Vagina (tissue), 2 donors: ENCODE data around the gene TBL1XR1. TPM values are rescaled to one million over a fixed set of nuclear protein-coding genes. Genes with fewer than 3 reads are reported as not detected.
"Not testable (repeated sequence)": the region's sequence is repeated elsewhere in the genome, so short reads cannot be mapped to it uniquely, and the experiment has no call there.

Experiments
- DNase-seq, 2 donors: peaks; one replicate each; pipeline ENCODE4 v3.0.0-alpha.2; 2017; ENCODE audit errors: extremely low spot score in 2 of 2
- H3K27ac ChIP-seq: fragments of 200-600 bp; sonication (generic); one replicate; pipeline ENCODE4 v1.5.1; 2019
- H3K27me3 ChIP-seq: fragments of 200-600 bp; sonication (generic); one replicate; pipeline ENCODE4 v1.5.1; 2019
- H3K36me3 ChIP-seq, 2 donors: fragments of 200-600 bp; sonication (generic); one replicate each; pipeline ENCODE4 v1.5.1; 2017 to 2019
- H3K4me1 ChIP-seq: fragments of 200-600 bp; sonication (generic); one replicate; pipeline ENCODE4 v1.5.1; 2019
- H3K4me3 ChIP-seq, 2 donors: fragments of 200-600 bp; sonication (generic); 1 replicate in 1 of 2; 2 replicates in 1 of 2; pipeline ENCODE4 v1.5.1; 2016 to 2019
- H3K9me3 ChIP-seq: fragments of 200-600 bp; sonication (generic); one replicate; pipeline ENCODE4 v1.5.1; 2019
- POLR2A ChIP-seq, 2 donors: fragments of 450-650 bp; IDR thresholded peaks; one replicate each; pipeline ENCODE4 v1.6.1; 2017; ENCODE audit warnings: antibody characterized with exemption in 2 of 2, mild to moderate bottlenecking in 2 of 2, moderate library complexity in 2 of 2
- POLR2AphosphoS5 ChIP-seq, 2 donors: sonication (generic); formaldehyde crosslinking; IDR thresholded peaks; one replicate each; pipeline ENCODE4 v1.9.0; 2017; ENCODE audit warnings: antibody characterized with exemption in 2 of 2, mild to moderate bottlenecking in 2 of 2, low read depth in 1 of 2; ENCODE audit not compliant: insufficient read depth in 1 of 2
- intact Hi-C: fragments of 100-400 bp; cut with DNase I; formaldehyde crosslinking; loops from one replicate; pipeline ENCODE4 v1.15.1; 2023
- total RNA-seq: library from RNA; depleted of rRNA; stranded (reverse); fragments of >200 nt; gene quantifications from one replicate; pipeline ENCODE4 v1.2.3, GENCODE V29; 2016
- TF ChIP-seq, protein P1 (sequence below), 3 experiments: fragments of 450-650 bp in 2 of 3; fragments of 200-600 bp in 1 of 3; sonication (generic) in 1 of 3; IDR thresholded peaks; one replicate each; pipeline ENCODE4 v1.5.1; 2017 to 2019; ENCODE audit warnings: antibody characterized with exemption in 3 of 3, mild to moderate bottlenecking in 2 of 3, moderate library complexity in 2 of 3

Gene TBL1XR1
- total RNA-seq, 1 donor from 2014 or later, result 80.5 TPM

DNA sequence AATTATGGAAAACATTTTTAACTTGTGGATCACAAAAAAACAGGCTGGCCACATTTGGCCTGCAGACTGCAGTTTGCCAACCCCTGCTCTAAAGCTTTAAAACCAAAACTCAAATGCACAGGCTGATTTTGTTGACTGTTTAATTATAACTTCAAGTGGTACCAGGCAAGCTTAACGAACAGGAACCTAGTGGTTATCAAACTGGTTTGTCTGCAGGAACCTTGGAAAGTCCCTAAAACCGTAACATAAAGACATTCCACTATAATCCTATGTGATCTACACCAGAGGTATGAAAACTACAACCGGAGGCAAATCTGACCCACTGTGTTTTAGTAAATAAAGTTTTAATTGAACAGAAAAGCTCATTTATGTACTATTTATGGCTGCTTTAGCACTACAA is 52.4 kb downstream of the TBL1XR1 start:
- TF ChIP-seq POLR2AphosphoS5 (IDR thresholded peaks at IDR 0.05; ENCODE audit: insufficient read depth in 1 of 2, low read depth in 1 of 2) (no peak), POLR2A (IDR thresholded peaks at IDR 0.05) (no peak)
- TF ChIP-seq, protein P1, sequence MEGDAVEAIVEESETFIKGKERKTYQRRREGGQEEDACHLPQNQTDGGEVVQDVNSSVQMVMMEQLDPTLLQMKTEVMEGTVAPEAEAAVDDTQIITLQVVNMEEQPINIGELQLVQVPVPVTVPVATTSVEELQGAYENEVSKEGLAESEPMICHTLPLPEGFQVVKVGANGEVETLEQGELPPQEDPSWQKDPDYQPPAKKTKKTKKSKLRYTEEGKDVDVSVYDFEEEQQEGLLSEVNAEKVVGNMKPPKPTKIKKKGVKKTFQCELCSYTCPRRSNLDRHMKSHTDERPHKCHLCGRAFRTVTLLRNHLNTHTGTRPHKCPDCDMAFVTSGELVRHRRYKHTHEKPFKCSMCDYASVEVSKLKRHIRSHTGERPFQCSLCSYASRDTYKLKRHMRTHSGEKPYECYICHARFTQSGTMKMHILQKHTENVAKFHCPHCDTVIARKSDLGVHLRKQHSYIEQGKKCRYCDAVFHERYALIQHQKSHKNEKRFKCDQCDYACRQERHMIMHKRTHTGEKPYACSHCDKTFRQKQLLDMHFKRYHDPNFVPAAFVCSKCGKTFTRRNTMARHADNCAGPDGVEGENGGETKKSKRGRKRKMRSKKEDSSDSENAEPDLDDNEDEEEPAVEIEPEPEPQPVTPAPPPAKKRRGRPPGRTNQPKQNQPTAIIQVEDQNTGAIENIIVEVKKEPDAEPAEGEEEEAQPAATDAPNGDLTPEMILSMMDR (IDR thresholded peaks at IDR 0.05), result no peak
- Histone ChIP-seq H3K4me1 (peaks cover 58% of the 10 kb centered on the region), H3K36me3 (no peaks in the 10 kb centered on the region), H3K9me3 (no peaks in the 10 kb centered on the region), H3K4me3 (no peak overlapping the region), H3K27ac (no peak overlapping the region), H3K27me3 (no peaks in the 10 kb centered on the region)
- DNase-seq, result no peak
- intact Hi-C loops, result no loop called here

DNA sequence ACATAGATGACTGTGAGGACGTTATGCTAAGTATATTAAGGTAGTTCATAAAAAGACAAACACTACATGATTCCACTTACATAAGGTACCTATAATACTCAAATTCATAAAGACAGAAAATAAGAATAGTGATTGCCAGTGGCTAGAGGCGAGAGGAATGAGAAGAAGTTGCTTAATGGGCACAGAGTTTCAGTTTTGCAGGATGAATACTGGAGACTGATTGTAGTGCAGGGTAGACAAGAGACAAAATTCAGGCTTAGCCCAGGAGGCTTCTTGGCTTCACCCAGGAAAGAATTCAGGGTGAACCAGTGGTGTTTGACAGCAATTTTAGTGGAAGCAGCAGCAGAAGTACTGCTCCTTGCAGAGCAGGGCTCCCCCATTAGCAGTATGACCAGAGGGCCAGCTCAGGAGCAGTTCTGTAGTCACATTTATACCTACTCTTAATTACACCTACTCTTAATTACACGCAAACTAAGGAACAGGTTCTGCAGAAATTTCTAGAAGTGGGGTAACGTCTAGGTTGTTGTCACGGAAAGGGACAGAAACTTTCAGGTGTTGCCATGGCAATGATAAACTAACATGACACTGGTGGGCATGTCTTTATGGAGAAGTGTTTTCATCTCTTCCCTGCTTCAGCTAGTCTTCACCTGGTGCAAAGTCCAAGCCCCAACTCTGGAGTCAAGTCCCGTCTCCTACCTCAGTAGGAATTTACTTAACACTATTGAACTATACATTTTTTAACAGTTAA is 55.2 kb downstream of the TBL1XR1 start:
- H3K4me3 ChIP-seq, result no peak overlapping the region

DNA sequence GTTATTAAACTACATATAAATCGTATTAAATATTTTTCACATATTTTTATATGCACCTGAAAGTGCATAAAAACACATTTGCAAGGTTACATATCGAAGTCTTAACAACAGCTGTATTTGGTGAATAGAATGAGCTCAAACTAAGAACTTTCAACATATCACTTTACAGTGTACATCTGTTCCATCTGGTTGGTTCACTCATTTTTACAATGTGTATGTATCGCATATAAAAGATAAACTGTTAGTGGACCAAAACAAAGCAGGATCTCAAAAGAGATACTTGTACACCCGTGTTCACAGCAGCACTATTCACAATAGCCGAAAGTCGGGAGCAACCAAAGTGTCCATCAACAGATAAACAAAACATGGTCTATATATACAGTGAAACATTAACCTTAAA is 55.8 kb downstream of the TBL1XR1 start:
- H3K4me3 ChIP-seq, result no peak overlapping the region
- no peaks in the 10 kb centered on the region for H3K36me3 ChIP-seq
- TF ChIP-seq POLR2A (IDR thresholded peaks at IDR 0.05) (no peak), POLR2AphosphoS5 (IDR thresholded peaks at IDR 0.05; ENCODE audit: insufficient read depth in 1 of 2, low read depth in 1 of 2) (no peak)
- TF ChIP-seq, protein P1 (IDR thresholded peaks at IDR 0.05), result no peak
- H3K9me3 ChIP-seq, result no peaks in the 10 kb centered on the region
- intact Hi-C loops, result no loop called here
- H3K27ac ChIP-seq, result no peak overlapping the region
- no peaks in the 10 kb centered on the region for H3K27me3 ChIP-seq
- peaks cover 60% of the 10 kb centered on the region for H3K4me1 ChIP-seq
- DNase-seq, result no peak

More for the DNA sequence above, 55.2 kb downstream of the TBL1XR1 start:
- H3K27me3 ChIP-seq, result no peaks in the 10 kb centered on the region
- no peaks in the 10 kb centered on the region for H3K9me3 ChIP-seq
- DNase-seq, result no peak
- no peaks in the 10 kb centered on the region for H3K36me3 ChIP-seq
- H3K4me1 ChIP-seq, result peaks cover 60% of the 10 kb centered on the region
- intact Hi-C loops, result no loop called here
- TF ChIP-seq POLR2A (IDR thresholded peaks at IDR 0.05) (no peak), POLR2AphosphoS5 (IDR thresholded peaks at IDR 0.05; ENCODE audit: insufficient read depth in 1 of 2, low read depth in 1 of 2) (no peak)
- TF ChIP-seq, protein P1 (IDR thresholded peaks at IDR 0.05), result no peak
- no peak overlapping the region for H3K27ac ChIP-seq

DNA sequence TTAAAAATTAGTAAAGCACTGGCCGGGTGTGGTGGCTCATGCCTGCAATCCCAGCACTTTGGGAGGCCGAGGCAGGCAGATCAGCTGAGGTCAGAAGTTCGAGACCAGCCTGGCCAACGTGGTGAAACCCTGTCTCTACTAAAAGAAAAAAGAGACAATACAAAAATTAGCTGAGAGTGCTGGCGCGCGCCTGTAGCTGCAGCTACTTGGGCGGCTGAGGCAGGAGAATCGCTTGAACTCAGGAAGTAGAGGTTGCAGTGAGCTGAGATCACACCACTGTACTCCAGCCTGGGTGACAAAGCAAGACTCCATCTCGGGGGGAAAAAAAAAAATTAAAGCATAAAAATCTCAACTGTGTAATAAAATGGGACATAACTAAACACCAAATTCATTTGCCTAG is 58.1 kb downstream of the TBL1XR1 start:
- peaks cover 48% of the 10 kb centered on the region for H3K4me1 ChIP-seq
- H3K4me3 ChIP-seq, intact Hi-C loops, H3K27ac ChIP-seq, DNase-seq, H3K27me3 ChIP-seq, H3K36me3 ChIP-seq, H3K9me3 ChIP-seq: not testable (repeated sequence)

DNA sequence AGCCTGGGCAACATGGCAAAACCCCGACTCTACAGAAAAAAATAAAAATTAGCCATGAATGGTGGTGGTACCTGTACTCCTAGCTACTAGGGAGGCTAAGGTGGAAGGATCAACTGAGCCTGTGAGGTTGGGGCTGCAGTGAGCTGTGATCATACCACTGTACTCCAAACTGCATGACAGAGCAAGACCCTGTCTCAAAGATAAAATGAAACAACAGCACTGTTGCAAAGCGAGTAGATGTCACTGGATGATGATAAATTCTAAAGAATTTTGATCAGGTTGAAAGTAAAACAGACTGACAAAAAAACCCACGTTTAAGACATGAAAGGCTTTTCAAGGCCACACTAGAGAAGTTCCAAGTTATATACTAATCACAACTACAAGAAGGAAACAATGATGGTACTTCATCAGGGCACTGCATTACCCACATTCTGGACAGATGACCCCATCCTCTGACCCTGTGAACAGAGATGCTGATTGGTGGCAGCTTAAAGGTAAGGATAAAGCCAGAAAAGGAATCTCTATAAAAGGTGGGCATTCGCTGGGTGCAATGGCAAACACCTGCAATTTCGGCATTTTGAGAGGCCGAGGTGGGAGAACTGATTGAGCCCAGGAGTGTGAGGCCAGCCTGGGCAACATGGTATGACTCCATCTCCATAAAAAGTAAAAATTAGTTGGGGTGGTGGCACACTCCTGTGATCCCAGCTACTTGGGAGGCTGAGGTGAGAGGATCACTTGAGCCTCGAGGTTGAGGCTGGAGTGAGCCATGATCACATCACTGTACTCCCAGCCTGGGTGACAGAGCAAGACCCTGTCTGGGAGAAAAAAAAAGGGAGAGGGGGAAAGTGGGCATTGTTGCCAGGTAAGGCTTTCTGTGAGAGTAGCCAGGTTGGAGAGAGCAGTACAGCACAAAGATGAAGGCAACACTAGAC is 59.2 kb downstream of the TBL1XR1 start:
- DNase-seq, result no peak
- intact Hi-C loops, result no loop called here
- H3K36me3 ChIP-seq, result no peaks in the 10 kb centered on the region
- TF ChIP-seq, protein P1 (IDR thresholded peaks at IDR 0.05), result no peak
- TF ChIP-seq POLR2A (IDR thresholded peaks at IDR 0.05) (no peak), POLR2AphosphoS5 (IDR thresholded peaks at IDR 0.05; ENCODE audit: insufficient read depth in 1 of 2, low read depth in 1 of 2) (no peak)
- H3K9me3 ChIP-seq, result no peaks in the 10 kb centered on the region
- peaks cover 48% of the 10 kb centered on the region for H3K4me1 ChIP-seq
- no peaks in the 10 kb centered on the region for H3K27me3 ChIP-seq
- H3K27ac ChIP-seq, result no peak overlapping the region
- no peak overlapping the region for H3K4me3 ChIP-seq
